GM19023 (cell line): ENCODE measurements around the gene ACYP1.
"Not testable (repeated sequence)": the region's sequence is repeated elsewhere in the genome, so short reads cannot be mapped to it uniquely, and the experiment has no call there.

Experiments
- ATAC-seq: cut with Tn5 transposase; IDR thresholded peaks from one replicate; pipeline ENCODE4 v1.9.1; 2021; ENCODE audit warnings: mild to moderate bottlenecking, moderate library complexity; ENCODE audit not compliant: unreplicated experiment

ACYP1 gene

DNA sequence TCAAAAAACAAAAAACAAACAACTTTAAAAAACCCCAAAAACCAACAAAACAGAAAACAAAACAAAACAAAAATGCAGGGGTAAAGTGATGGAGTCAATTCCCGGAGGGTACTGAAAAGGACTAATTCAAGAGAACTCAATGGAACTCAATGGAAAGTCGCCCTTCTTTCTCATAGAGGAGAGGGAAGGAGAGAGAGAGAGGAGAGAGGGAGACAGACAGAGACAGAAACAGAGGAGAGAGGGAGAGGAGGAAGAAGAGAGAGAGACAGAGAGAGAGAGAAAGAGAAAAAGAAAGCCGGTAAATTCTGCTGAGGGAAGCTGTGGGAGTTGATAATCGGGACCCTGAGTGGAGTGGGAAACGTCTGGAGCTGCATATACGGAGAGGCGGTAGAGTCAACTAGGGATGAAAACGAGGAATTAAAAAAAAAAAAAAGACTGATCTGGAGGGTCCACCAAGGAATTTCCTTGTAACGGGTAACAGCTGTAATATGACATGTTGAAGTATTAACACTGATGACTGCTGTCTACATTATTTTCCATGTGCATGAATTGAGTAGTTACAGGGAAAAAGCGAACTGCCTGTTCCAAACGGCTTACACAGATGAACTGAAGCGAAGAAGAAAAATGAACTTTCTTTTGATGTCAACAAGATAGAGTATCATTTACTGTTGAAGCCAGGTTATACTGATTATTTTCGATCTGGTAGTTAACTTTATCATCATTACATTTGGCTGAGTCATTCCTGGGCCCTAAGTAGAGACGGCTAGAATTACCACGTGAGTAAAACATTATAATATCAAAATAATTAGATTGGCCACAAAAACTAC is 4.7 kb upstream of the ACYP1 start:
- ATAC-seq, result no peak

DNA sequence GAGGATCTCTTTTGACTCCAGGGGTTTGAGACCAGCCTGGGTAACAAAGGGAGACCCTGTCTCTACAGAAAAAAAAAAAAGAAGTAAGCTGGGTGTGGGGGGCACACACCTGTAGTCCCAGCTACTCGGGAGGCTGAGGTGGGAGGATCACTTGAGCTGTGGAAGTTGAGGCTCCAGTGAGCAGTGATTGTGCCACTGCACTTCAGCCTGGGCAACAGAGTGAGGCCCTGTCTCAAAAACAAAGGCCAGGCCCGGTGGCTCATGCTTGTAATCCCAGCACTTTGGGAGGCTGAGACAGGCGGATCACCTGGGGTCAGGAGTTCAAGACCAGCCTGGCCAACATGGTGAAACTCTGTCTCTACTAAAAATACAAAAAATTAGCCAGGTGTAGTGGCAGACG is 3.9 kb upstream of the ACYP1 start:
- ATAC-seq, result not testable (repeated sequence)

DNA sequence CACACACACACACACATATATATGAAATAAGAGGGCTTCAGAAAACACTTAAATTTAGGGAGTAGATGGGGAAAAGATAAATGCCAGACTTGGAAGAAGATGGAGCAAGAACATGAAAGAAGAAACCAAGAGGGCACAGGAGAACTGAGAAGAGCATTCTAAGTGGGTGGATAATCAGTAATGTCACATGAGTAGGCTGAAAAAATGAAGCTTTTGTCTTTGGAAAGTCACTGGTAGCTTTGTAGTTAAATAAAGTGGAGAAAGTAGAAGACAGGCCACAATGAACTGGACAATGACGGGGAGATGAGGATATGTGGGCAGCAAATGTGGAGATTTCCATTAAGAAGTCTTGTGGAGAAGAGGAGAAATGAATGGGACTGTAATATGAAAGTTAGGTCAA is 3.4 kb upstream of the ACYP1 start:
- ATAC-seq, result no peak

DNA sequence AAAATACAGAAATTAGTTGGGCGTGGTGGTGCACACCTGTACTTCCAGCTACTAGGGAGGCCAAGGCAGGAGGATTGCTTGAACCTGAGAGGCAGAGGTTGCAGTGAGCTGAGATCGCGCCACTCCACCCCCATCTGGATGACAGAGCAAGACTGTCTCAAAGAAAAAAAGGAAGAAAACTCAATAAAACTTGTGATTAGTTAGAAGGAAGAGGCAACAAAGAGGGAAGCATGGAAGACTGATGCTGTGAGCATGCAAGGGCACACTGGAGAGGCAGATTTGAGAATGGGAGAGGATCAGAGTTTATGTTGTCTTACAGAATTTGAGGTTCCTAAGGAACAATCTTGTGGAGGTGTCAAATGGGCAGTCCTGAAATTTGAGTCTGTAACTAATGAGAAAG is 2.9 kb upstream of the ACYP1 start:
- ATAC-seq, result no peak

DNA sequence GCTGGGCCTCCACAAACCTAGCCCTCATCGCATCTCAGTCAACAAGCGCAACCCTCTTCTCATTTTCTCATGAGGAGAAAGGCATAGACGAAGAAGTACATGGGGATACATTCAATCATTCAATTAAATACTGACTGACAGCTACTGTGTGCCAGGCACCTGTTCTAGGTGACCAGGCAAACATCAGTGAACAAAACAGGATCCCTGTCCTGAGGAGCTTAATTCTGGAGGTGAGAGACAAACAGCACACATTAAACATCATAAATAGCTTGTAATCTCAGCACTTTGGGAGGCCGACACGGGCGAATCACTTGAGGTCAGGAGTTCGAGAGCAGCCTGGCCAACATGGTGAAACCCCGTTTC is 362 bp upstream of the ACYP1 start:
- ATAC-seq, result no peak

DNA sequence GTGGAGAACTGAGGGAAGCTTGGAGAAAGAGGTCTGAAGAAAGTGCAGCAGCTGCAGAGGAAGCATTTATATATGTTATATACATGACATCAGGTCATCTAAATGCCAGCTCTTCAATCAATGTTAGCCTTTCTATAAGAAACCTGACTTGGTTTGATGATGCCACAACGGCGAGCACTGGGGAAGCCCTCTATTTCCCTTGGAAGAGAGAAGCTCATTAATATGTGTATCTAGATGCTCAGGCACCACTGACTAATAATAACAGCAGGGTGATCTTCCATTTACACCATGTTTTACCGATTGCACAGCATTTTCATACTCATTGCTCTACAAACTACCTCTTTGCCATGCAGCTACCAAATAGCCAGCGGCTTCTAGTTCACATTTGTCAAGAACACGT is 811 bp downstream of the ACYP1 start:
- ATAC-seq, result no peak

DNA sequence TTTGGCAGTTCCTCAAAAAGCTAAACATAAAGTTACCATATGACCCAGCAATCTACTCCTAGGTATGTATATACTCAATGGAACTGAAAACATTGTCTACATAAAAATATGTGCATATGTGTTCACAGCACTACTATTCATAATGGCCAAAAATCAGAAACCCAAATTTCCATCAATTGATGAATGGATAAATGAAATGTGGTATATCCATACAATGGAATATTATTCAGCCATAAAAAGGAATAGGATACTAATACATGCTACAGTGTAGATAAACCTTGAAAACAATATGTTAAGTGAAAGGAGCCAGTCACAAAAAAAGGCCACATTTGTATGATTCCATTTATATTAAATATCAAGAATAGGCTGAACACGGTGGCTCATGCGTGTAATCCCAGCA is 3.4 kb downstream of the ACYP1 start:
- no peak for ATAC-seq

DNA sequence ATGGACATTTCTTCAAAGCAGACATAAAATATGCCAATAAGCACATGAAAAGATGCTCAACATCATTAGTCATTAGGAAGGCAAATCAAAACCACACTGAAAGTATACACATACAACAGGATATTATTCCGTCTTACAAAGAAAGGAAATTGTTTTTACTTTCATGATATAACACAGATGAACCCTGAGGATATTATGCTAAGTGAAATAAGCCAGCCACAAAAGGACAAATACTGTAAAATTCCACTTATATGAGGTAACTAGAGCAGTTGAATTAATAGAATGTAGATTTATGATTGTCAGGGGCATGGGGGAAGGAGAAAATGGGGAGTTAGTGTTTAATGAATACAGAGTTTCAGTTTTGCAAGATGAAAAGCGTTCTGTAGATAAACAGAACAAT is 4.2 kb downstream of the ACYP1 start:
- no peak for ATAC-seq

DNA sequence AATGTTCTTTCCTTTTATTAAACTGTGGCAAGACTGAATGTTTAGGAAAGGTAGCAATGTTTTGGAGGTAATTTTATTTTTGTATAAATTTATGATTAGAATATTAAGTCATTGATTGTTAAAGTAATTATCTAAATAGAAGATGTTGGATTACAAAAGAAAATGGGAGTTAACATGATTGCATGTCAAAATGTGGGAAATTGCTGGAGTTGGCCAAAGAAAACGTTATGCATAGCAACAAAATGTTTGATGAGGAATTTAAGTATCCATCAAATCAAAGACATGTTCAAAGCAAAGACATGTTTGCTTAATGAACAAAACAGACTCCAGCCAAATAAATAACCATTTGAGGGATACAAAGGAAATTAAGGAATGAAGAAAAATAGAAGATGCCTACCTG is 9.4 kb downstream of the ACYP1 start:
- no peak for ATAC-seq

DNA sequence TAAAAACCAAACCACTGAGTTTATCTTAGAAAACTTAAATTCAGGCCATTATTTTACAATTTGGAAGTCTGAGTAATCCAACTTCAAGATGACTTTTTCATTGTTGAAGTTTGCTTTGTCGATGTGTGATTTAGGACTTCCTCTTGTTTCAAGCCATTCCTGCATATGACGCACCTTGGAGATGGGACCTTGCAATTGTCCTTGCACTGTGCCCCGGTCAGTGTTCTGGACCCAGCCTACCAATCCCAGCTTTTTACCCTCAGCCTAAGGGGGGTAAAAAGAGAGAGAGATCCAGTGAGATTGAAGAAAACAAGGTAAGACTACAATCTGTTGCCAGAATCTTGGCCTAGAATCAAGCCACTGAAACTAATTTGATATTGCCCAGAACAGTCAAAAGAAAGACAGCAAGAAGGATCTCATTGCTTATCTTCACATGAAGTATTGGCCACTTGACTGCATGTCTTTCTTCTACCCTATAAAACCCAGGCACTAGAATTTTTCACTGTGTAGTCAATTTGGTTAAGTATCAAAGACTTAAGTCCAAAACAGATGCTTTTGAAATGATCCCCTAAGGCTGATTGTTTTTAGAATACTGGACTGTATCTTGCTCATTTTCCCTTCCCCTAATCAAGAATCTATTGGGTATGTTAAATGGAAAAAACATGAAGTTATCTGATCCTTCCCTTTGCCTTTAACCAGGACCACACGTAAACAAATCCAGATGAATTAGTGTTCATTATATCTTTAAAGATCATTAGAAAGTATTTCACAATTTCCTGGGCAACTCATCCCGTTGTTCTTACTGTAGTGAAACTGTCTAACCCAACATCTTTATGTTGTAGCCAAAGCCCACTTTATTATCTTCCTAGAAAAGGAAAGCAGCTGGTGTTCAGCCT is 10.2 kb downstream of the ACYP1 start:
- ATAC-seq, result no peak

DNA sequence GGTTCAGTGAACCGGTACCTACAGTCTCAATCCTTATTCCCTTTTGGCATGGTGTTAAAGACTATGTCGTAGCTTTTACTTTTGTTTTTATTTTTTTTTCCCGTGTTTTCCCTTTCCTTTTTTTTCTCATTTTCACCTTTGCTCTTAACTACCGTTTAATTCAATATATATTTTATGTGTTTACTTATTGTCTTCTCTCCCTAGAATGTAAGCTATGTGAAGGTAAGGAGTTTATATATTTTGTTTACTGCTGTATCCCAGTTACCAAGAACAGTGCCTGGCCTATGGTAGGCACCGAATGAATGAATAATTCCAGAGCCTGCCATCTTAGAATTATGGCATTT is 12.3 kb downstream of the ACYP1 start:
- ATAC-seq, result no peak

DNA sequence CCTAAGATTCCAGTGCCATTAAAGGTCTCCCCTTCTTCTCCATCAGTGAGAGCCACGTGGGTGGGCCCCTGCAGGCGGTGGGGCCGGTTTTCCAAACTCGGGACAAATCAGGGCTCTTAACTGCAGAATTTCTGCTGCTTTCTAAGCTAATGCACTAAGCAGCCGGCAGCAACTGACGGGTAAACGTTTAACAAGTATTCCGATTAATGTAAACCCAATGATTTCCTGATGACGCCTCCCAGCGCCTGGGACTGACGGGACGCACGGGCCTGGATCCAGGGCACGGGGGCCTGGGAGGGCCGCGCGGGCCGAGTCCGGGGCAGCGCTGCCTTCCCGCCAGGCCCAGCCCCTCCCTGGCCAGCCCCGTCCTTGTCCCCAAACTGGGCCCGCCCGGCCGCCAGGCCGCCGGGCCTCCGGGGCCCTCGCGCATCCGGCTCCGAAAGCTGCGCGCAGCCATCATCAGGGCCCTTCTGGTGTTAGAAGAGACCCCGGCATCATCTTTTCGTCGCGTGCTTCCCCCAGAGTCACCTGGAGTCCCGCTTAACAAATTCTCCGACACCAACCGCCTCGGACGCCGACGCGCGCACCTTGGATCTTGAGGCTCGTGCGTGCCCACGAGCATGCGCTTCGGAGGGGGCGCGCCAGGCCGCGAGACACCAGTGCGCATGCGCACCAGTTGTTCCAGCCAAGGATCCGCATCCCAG is 12.8 kb downstream of the ACYP1 start, which contains the start of gene MLH3:
MLH3 (minus strand) TSS at position 616 of the 704 bp plus-strand sequence. CDS start 1,812 bp downstream, outside the sequence.
- peak; percentile 80 for ATAC-seq

DNA sequence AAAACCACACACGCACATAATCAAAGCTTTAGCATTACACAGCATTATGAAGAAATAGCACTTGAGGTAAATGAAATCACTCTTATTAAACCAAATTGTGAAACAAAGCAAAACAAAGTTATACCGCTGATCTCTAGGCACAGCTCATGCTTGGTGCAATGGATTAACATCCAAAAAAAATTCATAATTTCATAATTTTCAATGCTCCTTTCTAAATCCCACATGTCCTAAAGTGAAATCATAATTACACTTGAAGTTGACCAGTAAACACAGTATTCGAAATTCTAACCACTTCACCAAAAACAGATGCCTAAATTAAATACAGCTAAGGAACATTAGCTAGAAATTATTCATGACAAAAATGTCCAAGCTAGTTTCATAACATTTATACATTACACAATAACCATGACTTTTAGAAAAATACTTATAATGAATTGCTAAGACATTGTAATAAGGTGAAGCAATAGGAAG is 14.1 kb downstream of the ACYP1 start:
- ATAC-seq, result no peak

DNA sequence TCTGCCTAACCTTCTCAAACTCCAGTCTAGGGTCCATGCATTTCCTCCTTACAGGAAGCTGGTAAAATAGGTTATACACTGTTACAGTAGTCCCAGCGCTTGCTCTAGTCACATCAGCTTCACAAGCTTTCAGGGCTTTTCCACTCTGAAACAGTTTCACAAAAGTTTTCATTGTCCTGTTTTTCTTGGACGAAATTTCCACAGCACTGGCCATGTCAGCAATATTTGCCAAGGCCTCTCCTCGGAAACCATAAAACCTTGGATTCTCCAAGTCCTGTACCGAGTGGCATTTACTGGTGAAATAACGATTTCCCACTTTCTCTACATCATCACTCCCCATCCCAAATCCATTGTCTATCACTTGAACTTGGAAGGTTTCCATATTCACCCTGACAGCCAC is 14.7 kb downstream of the ACYP1 start:
- ATAC-seq, result no peak

DNA sequence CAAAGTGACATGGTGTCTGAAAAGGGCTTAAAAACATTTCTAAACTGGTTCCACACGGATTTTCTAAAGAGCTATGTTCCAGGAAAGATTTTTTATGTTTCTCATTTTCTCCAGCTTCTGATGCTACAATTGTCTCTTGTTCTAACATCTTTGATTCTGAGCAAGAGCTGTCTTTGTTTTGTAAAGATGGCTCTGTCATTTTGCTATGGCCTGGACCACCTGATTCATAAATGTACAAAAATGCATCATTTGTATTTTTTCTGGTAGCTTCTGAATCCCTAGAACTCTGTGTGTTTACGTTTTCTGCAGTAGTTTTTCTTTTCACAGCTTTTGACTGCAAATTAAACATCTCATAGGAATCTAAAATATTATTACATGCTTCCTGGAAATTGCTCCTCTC is 15.7 kb downstream of the ACYP1 start:
- no peak for ATAC-seq

DNA sequence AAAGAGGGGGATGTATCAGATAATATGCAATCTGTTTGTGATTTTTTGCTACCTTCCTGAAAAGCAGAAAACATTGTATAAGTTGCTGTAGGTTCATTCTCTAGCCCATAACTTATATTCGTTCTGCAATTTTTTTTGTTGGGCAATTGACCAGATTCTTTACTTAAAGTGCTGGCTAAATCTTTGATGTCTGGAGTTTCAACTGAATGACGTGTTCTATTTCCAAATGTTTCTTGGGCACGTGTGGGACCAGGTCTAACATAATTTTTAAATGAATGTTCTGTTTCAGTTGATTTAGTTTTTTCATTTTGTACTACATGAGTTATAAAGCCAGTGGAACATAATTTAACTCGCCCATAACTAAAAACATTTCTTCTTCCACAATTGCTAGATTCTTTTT is 16.3 kb downstream of the ACYP1 start:
- ATAC-seq, result no peak

DNA sequence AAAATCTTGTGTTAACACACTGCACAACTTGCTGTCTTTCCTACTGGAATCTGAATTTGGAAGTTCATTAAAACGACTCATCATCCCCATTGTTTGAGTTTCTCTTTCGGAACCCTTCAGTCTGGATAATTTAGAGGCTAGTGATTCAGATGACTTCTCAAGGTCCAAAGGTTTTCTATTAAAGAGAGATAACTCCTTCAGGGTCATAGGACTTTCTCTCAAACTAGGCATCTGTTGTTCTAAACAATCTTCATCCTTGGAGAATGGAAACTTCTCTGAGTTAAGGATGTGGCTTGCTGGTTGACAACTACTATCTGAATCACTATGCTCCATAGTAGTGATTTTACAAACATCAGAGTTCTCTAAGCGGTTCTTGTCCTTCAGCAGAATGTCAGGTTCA is 16.9 kb downstream of the ACYP1 start:
- ATAC-seq, result no peak

DNA sequence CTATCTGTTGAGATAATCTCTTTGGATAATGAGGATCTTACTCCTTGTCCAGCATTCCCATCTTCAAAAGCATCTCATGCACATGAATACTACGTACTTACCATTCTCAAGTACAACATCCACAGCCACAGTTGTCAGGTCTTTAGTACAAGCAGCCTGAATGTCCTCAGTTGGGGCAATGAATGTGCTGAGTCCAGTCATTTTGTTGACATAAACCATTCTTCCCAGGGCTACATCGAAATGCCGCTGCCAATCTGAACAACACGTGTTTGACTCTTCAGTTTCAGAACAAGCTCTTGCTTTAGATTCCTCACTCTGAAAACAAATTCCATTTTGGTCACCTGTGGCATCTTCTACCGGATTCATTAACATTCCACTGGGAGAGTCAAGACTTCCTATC is 17.5 kb downstream of the ACYP1 start:
- no peak for ATAC-seq

DNA sequence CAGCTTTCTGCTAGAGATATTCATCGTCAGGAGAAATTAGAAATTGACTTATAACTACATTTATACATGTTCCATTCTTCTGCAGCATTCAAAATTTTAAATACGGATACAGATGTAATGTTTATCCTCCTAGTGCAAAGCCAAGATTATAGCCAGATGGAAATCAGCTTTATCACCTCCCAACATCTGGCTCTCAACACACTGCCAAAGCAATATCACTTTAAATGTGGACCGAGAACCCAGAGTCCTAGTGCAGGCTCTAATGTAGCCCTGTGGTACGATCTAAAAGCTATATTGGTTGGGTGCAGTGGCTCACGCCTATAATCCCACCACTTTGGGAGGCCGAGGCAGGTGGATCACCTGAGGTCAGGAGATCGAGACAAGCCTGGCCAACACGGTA is 19.1 kb downstream of the ACYP1 start:
- ATAC-seq, result no peak

DNA sequence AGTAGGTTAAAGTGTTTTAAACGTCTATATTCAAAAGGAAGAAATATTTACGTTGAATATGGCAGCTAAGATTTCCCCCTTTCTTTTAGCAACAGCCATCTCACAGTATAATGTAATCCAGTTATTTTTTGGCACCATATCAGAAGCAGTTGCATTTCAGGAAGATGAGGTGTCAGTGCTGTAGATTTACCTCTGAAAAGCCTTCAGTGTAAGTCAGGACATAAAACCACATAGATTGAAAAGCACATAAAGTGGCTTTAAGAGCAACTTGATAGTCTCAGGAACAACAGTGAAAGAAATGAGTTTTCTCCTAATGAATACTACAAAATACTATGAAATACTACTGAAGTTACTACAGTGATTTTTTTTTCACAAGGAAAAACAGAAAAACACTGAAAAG is 19.5 kb downstream of the ACYP1 start:
- no peak for ATAC-seq

DNA sequence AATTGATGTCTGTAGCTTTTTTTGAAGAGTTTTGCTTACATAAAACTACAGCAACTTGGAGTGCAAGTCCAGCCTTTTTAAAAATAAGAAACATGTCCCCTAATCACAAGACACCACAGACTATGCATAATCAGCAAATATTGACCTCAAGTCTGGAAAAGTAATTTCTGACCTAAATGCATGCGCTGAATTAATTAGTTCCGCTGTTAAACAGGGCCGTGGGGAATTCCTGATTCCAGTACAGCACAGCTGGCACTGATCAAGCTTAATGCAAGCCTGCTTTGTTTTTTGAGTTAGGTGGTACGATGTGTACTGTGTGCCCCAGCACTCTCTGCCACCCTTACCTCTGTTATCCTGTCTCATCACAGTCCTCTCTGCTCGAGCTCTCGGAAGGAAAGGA is 21.8 kb downstream of the ACYP1 start:
- no peak for ATAC-seq

DNA sequence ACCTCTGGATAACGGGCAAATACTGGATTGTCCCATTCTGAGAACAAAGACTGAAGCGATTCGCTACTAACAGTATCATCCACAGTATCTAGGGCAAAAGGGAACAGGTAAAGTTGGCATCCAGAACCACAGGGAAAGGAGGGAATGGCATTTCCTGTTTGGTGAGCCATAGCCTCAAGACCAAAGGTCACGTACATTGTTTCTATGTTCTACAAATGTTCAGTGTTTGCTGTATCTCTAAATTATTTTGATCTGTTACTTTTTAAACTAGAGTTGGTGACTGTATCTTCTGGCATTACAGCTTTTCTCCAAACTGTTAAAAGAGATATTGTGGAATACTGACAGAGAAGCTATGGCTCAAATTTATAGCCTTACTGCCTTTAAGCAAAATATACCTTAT is 22.2 kb downstream of the ACYP1 start:
- no peak for ATAC-seq
